ENCODE results near the gene GRIN2C.

GRIN2C gene

DNA sequence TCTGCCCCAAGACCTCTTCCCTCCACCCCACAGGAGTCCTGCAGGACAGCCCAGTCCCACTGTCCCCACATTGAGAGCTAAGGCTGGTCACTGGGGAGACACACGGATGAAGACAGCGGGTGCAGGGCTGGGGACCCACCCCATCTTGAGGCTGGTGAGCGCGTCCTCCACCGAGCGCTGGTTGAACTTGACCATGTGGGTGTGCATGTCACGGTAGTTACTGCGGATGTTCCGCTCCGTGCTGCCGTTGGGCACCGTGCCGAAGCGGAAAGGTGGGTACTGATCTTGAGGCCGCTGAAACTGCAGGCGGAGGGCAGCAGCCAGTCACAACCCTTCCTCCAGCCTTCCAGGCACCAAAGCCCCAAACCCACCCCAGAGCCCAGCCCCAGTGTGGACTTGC is 13.1 kb downstream of the GRIN2C start:
- no peak for DNase-seq (ENCODE audit: low spot score)

- no peak for DNase-seq (ENCODE audit: low spot score)
These were observed 16.4 kb downstream of the GRIN2C start for GRCh38 chr17:74843352-74843627.

GRCh38 chr17:74842599-74843351 is 16.9 kb downstream of the GRIN2C start:
- DNase-seq (ENCODE audit: low spot score) = no peak

GRCh38 chr17:74842146-74842598 is 17.5 kb downstream of the GRIN2C start:
- DNase-seq (ENCODE audit: low spot score) = no peak

- no peak for DNase-seq (ENCODE audit: low spot score)
These were observed 18.6 kb downstream of the GRIN2C start for GRCh38 chr17:74840989-74841666.

GRCh38 chr17:74839990-74840852 is 19.5 kb downstream of the GRIN2C start:
- no peak for DNase-seq (ENCODE audit: low spot score)

DNA sequence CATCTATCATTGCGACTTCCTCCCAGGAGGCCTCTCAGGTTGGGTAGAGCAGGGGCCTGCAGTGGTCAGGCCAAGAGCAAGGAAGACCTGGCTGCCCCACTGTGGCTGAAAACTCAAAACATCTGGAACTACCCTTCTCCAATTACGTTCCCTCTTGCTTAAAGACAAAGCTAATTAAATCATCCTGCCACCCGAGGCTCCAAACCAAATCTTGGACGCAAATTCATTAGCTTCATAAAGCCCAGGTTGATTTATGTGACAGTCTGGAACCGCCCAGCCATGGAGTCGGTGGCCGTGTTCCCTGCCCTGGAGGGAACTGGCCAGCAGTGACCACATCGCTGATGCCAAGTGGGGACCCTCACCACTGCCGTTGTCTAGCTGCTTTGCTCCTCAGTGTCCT is 21.4 kb downstream of the GRIN2C start:
- no peak for DNase-seq (ENCODE audit: low spot score)

GRCh38 chr17:74836691-74837467 is 22.8 kb downstream of the GRIN2C start:
- no peak for DNase-seq (ENCODE audit: low spot score)

DNA sequence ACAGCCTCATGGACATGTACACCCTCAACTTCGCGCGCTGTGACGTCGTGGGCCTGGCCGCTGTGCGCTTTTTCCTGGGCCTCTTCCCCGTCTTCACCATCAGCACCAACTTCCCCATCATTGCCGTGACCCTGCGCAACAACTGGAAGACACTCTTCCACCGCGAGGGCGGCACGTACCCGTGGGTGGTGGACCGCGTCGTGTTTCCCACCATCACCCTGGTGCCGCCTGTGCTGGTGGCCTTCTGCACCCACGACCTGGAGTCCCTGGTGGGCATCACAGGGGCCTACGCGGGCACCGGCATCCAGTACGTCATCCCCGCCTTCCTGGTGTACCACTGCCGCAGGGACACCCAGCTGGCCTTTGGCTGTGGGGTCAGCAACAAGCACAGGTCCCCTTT is 23.5 kb downstream of the GRIN2C start:
- no peak for DNase-seq (ENCODE audit: low spot score)

DNA sequence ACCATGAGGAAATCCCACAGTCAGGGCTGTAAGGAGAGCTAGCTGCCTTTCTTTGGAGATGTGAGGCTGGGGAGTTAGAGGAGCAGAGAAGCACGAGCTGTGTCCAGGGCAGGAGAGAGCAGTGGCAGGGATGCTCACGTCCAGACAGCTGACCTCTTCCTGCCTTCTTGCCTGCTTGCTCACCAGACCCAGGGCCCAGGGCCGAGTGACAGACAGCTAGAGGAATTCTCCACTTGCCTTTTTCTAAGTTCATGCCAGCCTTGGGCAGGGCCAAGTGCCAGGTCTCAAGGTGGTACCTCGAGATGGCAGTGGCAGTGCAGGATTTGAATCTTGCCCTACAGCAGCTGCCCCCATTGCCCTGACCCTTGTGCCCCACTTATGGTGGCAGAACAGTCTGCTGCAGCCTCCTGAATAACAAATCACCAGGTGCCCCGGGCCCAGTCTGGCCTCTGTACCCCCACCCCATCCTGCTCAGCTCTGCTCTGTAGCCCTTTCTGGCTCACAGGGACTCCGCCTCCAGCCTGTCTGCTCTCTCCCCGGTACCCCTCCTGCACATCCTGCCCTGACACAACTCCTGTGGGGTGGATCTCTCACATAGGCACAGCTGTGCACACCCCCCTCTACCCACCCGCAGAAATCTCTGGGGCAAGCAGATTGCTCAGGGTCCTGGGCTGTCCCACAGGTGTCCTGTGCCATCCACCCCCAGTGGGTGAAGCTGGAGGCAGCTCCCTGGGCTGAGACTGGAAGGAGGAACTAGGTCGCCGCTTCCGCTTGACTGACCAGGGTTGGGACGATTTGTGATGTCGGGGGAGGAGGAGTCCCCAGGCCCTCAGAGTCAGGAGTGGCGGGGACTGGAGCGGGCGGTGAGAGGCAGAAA is 25.9 kb downstream of the GRIN2C start:
- DNase-seq (ENCODE audit: low spot score) = no peak

DNA sequence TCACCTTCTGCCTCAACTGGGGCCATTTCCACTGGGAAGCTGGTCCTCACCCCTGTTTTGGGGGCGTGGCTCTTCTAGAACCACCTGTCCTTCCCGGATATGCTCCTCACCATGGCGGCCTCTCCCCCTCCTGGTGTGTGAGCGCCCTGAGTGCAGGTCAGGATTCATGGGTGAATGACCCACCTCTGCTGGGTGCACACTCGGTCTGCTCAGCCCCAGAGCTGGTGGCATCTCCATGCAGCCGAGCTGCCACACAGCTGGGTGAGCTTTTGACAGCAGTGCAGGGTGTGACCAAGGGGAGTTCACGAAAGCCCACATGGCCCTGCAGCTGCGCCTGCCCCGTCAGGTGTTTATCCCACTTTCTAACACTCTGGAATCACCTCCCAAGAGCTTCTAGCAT is 27.3 kb downstream of the GRIN2C start:
- DNase-seq (ENCODE audit: low spot score) = no peak

DNA sequence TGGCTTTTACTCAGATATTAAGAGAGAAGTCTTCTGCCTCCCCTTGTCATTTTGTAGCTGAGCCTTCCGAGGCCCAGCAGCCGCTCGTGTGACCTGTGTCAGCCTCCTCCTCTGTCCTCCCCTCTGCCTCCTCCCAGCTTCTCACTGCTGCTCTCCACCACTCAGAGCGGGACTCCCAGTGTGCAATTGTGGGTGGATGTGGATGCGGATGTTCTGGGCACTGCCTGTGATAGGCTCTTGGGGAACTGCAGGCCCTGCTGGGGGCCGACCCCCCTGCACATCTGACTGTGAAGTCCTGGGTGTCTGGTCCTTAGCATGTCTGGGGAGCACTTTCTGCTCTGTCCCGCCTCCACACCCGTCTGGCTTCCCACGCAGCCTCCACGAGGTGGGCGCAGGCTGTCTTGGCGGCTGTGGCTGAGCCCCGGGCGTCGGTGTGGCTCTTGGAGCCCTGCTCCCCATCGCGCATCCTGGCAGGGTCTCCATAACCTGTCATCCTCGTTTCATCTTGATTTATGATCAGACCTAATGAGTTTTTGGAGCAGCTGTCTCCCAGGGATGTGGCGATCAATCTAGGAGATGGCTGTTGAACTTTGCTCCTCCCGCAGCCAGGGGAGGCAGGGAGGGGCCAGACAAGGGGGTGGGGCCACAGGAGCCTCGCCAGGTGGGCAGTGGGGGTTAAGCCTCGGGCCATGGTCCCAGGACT is 28.1 kb downstream of the GRIN2C start:
- DNase-seq (ENCODE audit: low spot score) = no peak

DNA sequence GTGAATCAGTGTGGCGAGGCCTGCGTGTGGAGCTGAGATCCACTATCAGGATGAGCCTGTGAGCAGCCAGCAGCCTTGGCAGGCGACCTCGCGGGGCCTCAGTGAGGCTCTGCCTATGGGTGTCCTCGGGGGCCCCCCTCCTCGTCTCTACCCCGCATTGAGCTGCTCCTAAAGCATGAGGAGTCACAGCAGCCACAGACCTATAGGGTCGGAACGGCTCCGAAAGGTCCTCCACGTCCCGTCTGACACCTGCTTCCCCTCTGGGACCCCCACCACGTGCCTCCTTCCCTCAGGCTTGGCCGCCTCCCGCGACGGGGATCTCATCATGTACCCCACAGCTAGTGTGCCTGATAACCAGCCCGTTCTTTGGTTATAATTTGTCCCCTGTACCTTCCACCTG is 28.8 kb downstream of the GRIN2C start:
- no peak for DNase-seq (ENCODE audit: low spot score)

DNA sequence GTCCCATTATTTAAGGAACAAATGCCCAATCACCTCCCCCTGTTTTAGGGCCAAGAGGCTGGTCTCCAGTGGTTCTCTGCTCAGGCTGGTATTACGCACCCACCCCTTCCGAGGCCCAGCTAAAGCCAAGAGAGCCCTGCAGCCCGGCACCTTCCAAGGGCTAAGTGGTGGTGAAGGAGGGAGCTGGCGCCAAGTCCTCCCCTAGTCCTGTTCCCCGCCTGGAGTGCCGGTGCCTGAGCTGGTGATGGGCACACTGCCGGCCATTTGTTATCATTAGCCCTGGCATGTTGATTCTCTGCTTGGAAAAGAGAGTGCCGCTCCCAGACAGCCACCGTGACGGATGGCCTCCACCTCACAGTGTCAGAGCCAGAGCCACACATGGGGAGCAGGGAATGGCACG is 31.9 kb downstream of the GRIN2C start:
- no peak for DNase-seq (ENCODE audit: low spot score)

DNA sequence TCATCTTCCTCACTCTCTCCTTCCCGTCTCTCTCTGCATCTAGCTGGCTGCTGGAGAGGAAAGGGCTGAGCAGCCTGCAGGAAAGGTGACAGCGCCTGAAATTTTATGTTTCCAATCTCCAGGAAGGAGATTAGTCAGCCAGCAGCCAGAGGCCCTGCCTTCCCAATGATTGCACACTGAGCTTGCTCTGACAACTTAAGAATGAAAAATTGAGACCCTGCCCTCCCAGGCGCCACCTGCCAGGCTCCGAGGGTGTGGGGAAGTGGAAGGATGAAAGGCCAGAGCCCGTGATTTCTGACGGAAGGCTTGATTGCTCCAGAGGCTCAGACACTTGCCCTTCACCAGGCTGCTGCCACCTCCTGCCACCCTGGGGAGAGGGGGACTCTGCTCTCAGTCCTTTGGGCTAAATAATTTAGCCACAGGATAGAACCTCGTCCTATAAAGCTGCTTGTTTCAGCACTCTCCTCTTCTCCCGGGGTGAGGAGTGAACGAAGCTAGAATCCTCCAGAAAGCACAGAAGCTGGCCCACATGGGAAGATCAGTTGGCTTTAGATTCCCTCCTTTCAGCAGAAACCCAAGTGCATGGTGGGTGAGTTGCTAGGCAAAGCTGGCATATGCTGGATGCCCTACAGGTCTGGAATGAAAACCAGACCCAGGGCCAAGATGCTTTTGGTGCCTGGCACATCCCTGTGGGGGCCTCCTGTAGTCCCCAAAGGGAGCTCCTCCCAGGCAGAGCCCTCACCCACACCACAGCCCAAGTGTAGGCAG is 33.5 kb downstream of the GRIN2C start:
- DNase-seq (ENCODE audit: low spot score) = no peak

DNA sequence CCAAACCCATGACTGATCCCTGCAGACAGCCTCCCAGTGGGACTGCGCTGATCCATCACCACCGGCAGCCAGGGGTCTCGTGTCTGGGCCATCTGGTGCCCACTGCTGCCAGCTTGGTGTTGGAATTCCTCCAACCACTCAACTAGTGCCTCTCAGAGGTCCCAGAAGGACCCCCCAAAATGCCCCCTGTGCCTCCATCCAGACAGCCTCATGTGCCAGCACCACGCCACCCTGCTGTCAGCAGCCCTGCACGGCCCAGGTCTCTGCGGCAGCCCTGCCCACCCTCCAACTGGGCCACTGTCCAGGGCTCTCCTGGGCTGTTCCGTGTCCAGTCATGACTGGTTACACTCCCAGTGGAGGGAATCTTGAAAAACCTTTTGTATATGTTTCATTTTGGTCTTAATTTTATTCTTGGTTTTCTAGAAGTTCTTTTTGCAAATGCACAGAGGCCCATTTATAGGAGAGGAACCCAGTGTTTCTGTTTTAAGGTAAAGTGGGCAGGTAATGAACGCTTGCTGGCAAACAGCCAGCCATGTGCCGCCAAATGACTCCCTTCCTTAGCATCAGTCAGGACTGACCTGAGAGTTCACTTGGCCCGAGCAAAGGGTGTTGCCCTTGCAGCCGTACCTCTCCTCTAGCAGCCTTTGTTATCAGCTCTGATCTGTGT is 34.6 kb downstream of the GRIN2C start:
- no peak for DNase-seq (ENCODE audit: low spot score)

GRCh38 chr17:74822939-74823367 is 36.7 kb downstream of the GRIN2C start:
- no peak for DNase-seq (ENCODE audit: low spot score)

DNA sequence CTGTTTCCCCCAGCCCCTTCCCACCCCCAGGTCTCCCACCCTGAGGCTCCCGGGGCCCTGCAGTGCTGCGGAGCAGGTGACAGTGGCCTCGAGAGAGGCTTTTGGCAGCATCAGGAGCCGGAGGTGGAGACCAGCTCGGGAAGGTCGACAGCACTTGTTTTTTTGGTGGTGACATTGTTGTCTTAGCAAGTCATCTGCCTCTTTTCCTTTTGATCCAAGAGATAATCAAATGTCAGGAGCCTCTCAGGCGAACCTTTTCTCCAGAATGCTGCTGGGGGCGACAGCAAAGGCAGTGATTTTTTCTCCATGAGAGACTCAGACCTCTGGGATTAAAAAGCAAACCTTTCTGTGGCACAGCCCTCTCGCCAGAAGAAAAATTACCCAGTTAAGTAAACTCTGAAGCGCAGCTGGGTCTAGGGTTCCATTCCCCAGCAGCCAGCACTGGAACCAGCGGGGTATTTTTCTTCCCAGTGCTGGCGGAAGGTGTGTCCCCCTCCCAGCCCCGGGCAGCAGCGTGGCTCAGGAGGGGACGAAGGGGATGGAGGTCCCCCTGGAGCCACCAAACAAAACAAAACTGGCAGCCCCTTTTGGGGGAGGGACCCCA is 37.2 kb downstream of the GRIN2C start:
- no peak for DNase-seq (ENCODE audit: low spot score)
